K562 (cell line): Measurements from ENCODE around the gene LILRB3. TPM values are rescaled to one million over a fixed set of nuclear protein-coding genes. Genes with fewer than 3 reads are reported as not detected.

Experiments
- CHD2 ChIP-seq: IDR thresholded peaks from 2 replicates; pipeline ENCODE4 v1.6.1; 2011; ENCODE audit warnings: low read depth, low read length
- CREM ChIP-seq: IDR thresholded peaks from 2 replicates; pipeline ENCODE4 v1.6.1; 2014; ENCODE audit warnings: antibody characterized with exemption, low read depth
- EWSR1 ChIP-seq: fragments of 450-650 bp; IDR thresholded peaks from 2 replicates; pipeline ENCODE4 v1.6.1; 2018; ENCODE audit warnings: borderline replicate concordance, mild to moderate bottlenecking, low read depth, moderate library complexity; ENCODE audit not compliant: partially characterized antibody
- LCOR ChIP-seq: sonication (generic); formaldehyde crosslinking; IDR thresholded peaks from 2 replicates; pipeline ENCODE4 v1.8.0; 2022; ENCODE audit warnings: mild to moderate bottlenecking, missing genetic modification reagents
- NFIC ChIP-seq: fragments of 450-650 bp; IDR thresholded peaks from 2 replicates; pipeline ENCODE4 v1.6.1; 2017; ENCODE audit warnings: mild to moderate bottlenecking, inconsistent platforms
- NRF1 ChIP-seq, 2 experiments: fragments of 450-650 bp; IDR thresholded peaks in 1 of 2; conservative IDR thresholded peaks in 1 of 2; 2 replicates each; pipeline ENCODE4 v1.6.1; 2014; ENCODE audit warnings: mild to moderate bottlenecking in 2 of 2
- SRSF3 ChIP-seq: fragments of 200-400 bp; formaldehyde crosslinking; IDR thresholded peaks from 2 replicates; pipeline ENCODE4 v1.6.1; 2016; ENCODE audit warnings: mild to moderate bottlenecking, low read length, moderate library complexity; ENCODE audit not compliant: insufficient read depth
- SRSF7 ChIP-seq: fragments of 200-400 bp; formaldehyde crosslinking; optimal IDR thresholded peaks from 2 replicates; pipeline ENCODE3; 2017; ENCODE audit warnings: mild to moderate bottlenecking, low read depth, low read length
- ZKSCAN1 ChIP-seq: fragments of 150-350 bp; IDR thresholded peaks from 2 replicates; pipeline ENCODE4 v1.6.1; 2016; ENCODE audit warnings: low read depth, low read length
- ZNF253 ChIP-seq: fragments of 250-450 bp; sonication (Bioruptor Pico); conservative IDR thresholded peaks from 2 replicates; pipeline ENCODE4 v1.6.1; 2021; ENCODE audit warnings: mild to moderate bottlenecking
- ZNF76 ChIP-seq: fragments of 250-450 bp; sonication (Bioruptor Pico); IDR thresholded peaks from 2 replicates; pipeline ENCODE4 v1.4.0; 2020; ENCODE audit warnings: mild to moderate bottlenecking, moderate library complexity, borderline replicate concordance
- polyA plus RNA-seq, 8 experiments: library from polyadenylated mRNA; depleted of rRNA in 4 of 8; stranded (reverse) in 5 of 8; unstranded in 3 of 8; fragments of >200 nt; fragmentation: Nextera tagmentation in 2 of 8; fragmentation: Illumina TruSeq in 1 of 8; extraction: Ambion mirVana in 2 of 8; extraction: Trizol in 1 of 8; gene quantifications; 2 replicates each; pipeline versions ENCODE4 v1.2.1 to v1.2.3, GENCODE V29; 2011 to 2014; ENCODE audit warnings: inconsistent platforms in 1 of 8, missing spikeins in 1 of 8
- total RNA-seq, 7 experiments: library from RNA; depleted of rRNA in 6 of 7; stranded (reverse); fragments of >200 nt in 6 of 7; fragmentation: Illumina TruSeq in 2 of 7; extraction: Trizol in 2 of 7; gene quantifications; 2 replicates each; pipeline versions ENCODE4 v1.2.1 to v1.2.3, GENCODE V29; 2011 to 2021; ENCODE audit warnings: low replicate concordance in 1 of 7
- TF ChIP-seq, protein P1 (sequence below): fragments of 450-650 bp; formaldehyde crosslinking; IDR thresholded peaks from 2 replicates; pipeline ENCODE4 v1.4.0; 2020; ENCODE audit warnings: mild to moderate bottlenecking, moderate library complexity
- TF ChIP-seq, protein P2 (sequence below): fragments of 200-800 bp; sonication (Bioruptor generic); IDR thresholded peaks from 2 replicates; pipeline ENCODE4 v1.6.1; 2017; ENCODE audit warnings: missing genetic modification characterization, missing compliant biosample characterization
- TF ChIP-seq, protein P3 (sequence below), 2 experiments: fragments of 200-800 bp in 1 of 2; sonication (Bioruptor generic) in 1 of 2; sonication (generic) in 1 of 2; formaldehyde crosslinking in 1 of 2; IDR thresholded peaks in 1 of 2; conservative IDR thresholded peaks in 1 of 2; 2 replicates each; pipeline versions ENCODE4 v1.5.0 to v1.6.1; 2016 to 2020; ENCODE audit warnings: missing compliant biosample characterization in 1 of 2, missing genetic modification characterization in 1 of 2, missing genetic modification reagents in 1 of 2
- TF ChIP-seq, protein P4 (sequence below): fragments of 200-400 bp; formaldehyde crosslinking; IDR thresholded peaks from 2 replicates; pipeline ENCODE4 v1.6.1; 2017; ENCODE audit warnings: mild to moderate bottlenecking, low read depth, low read length, moderate library complexity
- TF ChIP-seq, protein P5 (sequence below), 2 experiments: fragments of 450-650 bp; IDR thresholded peaks; 2 replicates each; pipeline ENCODE4 v1.6.1; 2016

LILRB3 gene
- total and polyA plus RNA-seq, 9 of the 15 experiments (the other 6 are each of a cell fraction or from before 2014, with no cell fraction given): 0.01 to 0.09 TPM; not detected in 7

DNA sequence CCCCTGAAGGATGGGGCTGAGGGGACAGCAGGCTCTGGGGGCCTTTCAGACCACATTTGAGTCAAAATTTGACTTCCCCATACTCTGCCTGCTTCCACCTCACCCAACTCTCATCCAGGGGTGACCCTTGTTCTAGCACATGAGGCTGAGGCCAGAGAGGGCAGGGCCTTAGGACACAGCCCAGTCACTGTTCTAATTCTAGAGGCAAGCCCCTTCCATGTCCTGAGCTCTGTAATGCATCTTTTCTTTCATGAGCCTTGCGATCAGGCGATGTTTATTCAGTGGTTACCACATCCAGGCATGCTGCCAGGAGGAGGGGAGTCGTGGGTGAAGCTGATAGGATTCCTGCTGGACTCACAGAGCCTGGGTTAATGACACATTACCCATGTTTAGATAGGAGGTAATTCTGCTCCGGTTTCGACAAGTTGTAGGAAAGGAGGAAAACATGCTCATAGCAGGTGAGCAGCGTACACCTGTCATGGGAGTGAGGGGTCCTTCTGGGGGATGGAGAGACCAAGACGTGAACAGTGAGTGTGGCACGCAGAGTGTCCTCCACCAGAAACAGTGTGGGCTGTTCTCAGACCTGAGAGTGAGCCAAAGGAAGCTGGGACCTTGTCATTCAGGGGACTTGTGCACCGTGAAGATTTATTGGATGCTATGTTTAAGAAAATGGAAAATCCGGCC is 12.9 kb downstream of the LILRB3 start (continued):
- TF ChIP-seq NRF1 (conservative IDR thresholded peaks at IDR 0.05 in 1 of 2, IDR thresholded peaks at IDR 0.05 in 1 of 2) (peak; percentile 33 to 38; a peak in 1 of 4 replicates), ZNF76 (CRISPR knock-in tag) (no peak), SRSF3 (no peak), CHD2 (peak; percentile 28), ZKSCAN1 (0 out of 2 replicates have a peak, but pooled peaks have one; percentile 24), NFIC (peak; percentile 97), SRSF7 (no peak), ZNF253 (CRISPR knock-in tag) (no peak), CREM (0 out of 2 replicates have a peak, but pooled peaks have one; percentile 29), EWSR1 (no peak), LCOR (CRISPR knock-in tag) (0 out of 2 replicates have a peak, but pooled peaks have one; percentile 33)
- TF ChIP-seq, protein P1, sequence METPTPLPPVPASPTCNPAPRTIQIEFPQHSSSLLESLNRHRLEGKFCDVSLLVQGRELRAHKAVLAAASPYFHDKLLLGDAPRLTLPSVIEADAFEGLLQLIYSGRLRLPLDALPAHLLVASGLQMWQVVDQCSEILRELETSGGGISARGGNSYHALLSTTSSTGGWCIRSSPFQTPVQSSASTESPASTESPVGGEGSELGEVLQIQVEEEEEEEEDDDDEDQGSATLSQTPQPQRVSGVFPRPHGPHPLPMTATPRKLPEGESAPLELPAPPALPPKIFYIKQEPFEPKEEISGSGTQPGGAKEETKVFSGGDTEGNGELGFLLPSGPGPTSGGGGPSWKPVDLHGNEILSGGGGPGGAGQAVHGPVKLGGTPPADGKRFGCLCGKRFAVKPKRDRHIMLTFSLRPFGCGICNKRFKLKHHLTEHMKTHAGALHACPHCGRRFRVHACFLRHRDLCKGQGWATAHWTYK (CRISPR knock-in tag): peak; percentile 59
- TF ChIP-seq, protein P2, sequence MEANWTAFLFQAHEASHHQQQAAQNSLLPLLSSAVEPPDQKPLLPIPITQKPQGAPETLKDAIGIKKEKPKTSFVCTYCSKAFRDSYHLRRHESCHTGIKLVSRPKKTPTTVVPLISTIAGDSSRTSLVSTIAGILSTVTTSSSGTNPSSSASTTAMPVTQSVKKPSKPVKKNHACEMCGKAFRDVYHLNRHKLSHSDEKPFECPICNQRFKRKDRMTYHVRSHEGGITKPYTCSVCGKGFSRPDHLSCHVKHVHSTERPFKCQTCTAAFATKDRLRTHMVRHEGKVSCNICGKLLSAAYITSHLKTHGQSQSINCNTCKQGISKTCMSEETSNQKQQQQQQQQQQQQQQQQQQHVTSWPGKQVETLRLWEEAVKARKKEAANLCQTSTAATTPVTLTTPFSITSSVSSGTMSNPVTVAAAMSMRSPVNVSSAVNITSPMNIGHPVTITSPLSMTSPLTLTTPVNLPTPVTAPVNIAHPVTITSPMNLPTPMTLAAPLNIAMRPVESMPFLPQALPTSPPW: peak; percentile 75
- TF ChIP-seq, protein P3, sequence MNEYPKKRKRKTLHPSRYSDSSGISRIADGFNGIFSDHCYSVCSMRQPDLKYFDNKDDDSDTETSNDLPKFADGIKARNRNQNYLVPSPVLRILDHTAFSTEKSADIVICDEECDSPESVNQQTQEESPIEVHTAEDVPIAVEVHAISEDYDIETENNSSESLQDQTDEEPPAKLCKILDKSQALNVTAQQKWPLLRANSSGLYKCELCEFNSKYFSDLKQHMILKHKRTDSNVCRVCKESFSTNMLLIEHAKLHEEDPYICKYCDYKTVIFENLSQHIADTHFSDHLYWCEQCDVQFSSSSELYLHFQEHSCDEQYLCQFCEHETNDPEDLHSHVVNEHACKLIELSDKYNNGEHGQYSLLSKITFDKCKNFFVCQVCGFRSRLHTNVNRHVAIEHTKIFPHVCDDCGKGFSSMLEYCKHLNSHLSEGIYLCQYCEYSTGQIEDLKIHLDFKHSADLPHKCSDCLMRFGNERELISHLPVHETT (CRISPR knock-in tag; conservative IDR thresholded peaks at IDR 0.05 in 1 of 2, IDR thresholded peaks at IDR 0.05 in 1 of 2): 0 out of 4 replicates have a peak, but pooled peaks of 1 of the 2 experiments have one; percentile 13
- TF ChIP-seq, protein P4, sequence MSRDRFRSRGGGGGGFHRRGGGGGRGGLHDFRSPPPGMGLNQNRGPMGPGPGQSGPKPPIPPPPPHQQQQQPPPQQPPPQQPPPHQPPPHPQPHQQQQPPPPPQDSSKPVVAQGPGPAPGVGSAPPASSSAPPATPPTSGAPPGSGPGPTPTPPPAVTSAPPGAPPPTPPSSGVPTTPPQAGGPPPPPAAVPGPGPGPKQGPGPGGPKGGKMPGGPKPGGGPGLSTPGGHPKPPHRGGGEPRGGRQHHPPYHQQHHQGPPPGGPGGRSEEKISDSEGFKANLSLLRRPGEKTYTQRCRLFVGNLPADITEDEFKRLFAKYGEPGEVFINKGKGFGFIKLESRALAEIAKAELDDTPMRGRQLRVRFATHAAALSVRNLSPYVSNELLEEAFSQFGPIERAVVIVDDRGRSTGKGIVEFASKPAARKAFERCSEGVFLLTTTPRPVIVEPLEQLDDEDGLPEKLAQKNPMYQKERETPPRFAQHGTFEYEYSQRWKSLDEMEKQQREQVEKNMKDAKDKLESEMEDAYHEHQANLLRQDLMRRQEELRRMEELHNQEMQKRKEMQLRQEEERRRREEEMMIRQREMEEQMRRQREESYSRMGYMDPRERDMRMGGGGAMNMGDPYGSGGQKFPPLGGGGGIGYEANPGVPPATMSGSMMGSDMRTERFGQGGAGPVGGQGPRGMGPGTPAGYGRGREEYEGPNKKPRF: no peak
- TF ChIP-seq, protein P5, sequence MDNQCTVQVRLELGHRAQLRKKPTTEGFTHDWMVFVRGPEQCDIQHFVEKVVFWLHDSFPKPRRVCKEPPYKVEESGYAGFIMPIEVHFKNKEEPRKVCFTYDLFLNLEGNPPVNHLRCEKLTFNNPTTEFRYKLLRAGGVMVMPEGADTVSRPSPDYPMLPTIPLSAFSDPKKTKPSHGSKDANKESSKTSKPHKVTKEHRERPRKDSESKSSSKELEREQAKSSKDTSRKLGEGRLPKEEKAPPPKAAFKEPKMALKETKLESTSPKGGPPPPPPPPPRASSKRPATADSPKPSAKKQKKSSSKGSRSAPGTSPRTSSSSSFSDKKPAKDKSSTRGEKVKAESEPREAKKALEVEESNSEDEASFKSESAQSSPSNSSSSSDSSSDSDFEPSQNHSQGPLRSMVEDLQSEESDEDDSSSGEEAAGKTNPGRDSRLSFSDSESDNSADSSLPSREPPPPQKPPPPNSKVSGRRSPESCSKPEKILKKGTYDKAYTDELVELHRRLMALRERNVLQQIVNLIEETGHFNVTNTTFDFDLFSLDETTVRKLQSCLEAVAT (IDR thresholded peaks at IDR 0.05): peak in 1 of 2 experiments; percentile 85; a peak in 2 of 4 replicates
